KMS-11 (cell line): ENCODE data around the gene UBE2B.

Experiments used
- H2AFZ ChIP-seq: fragments of 200-600 bp; sonication (generic); 2 replicates; pipeline ENCODE4 v1.6.1; 2016; ENCODE audit warnings: antibody characterized with exemption, mixed run types, low read depth
- H3K27ac ChIP-seq: fragments of 200-600 bp; sonication (generic); 2 replicates; pipeline ENCODE4 v1.6.1; 2016; ENCODE audit warnings: mild to moderate bottlenecking, mixed run types
- H3K27me3 ChIP-seq: fragments of 200-600 bp; sonication (generic); 2 replicates; pipeline ENCODE4 v1.6.1; 2017; ENCODE audit warnings: mild to moderate bottlenecking, low read depth, mixed run types, moderate library complexity; ENCODE audit not compliant: insufficient read depth
- H3K36me3 ChIP-seq: fragments of 200-600 bp; sonication (generic); 2 replicates; pipeline ENCODE4 v1.6.1; 2017; ENCODE audit warnings: mild to moderate bottlenecking, mixed run types; ENCODE audit not compliant: insufficient read depth
- H3K4me1 ChIP-seq: fragments of 200-600 bp; sonication (generic); 2 replicates; pipeline ENCODE4 v1.6.1; 2016; ENCODE audit warnings: mild to moderate bottlenecking, low read depth, mixed run types; ENCODE audit not compliant: poor library complexity, severe bottlenecking
- H3K4me2 ChIP-seq: fragments of 200-600 bp; sonication (generic); 2 replicates; pipeline ENCODE4 v1.7.0; 2016; ENCODE audit warnings: mild to moderate bottlenecking, mixed run types
- H3K4me3 ChIP-seq: fragments of 200-600 bp; sonication (generic); IDR thresholded peaks from 2 replicates; pipeline ENCODE4 v1.6.1; 2017; ENCODE audit warnings: low read depth, low read length, mixed read lengths; ENCODE audit not compliant: insufficient read depth
- H3K79me2 ChIP-seq: fragments of 200-600 bp; sonication (generic); 2 replicates; pipeline ENCODE4 v1.6.1; 2016; ENCODE audit warnings: low read depth, mixed run types; ENCODE audit not compliant: insufficient read depth
- H3K9ac ChIP-seq: fragments of 200-600 bp; sonication (generic); 2 replicates; pipeline ENCODE4 v1.6.1; 2016; ENCODE audit warnings: mild to moderate bottlenecking, mixed run types
- H4K20me1 ChIP-seq: fragments of 200-600 bp; sonication (generic); 2 replicates; pipeline ENCODE4 v1.6.1; 2016; ENCODE audit warnings: mild to moderate bottlenecking, mixed run types; ENCODE audit not compliant: insufficient read depth
- CTCF ChIP-seq: fragments of 200-600 bp; sonication (generic); conservative IDR thresholded peaks from 2 replicates; pipeline ENCODE4 v1.6.1; 2017; ENCODE audit warnings: low read depth, mild to moderate bottlenecking, antibody characterized with exemption, low read length, moderate library complexity, mixed read lengths

UBE2B gene

GRCh38 chr5:134406390-134406789 lies 35.0 kb downstream of the UBE2B start:
- Histone ChIP-seq H3K4me3 (no peak overlapping the region), H3K36me3 (no peaks in the 10 kb centered on the region), H2AFZ (no peak overlapping the region), H3K9ac (no peak overlapping the region), H3K27ac (no peak overlapping the region), H3K27me3 (no peaks in the 10 kb centered on the region), H3K4me1 (peaks cover 8% of the 10 kb centered on the region), H3K4me2 (no peak overlapping the region), H4K20me1 (no peaks in the 10 kb centered on the region), H3K79me2 (peaks cover 14% of the 10 kb centered on the region; the same call in 1 of the 2 replicates)
- TF ChIP-seq CTCF: no peak

GRCh38 chr5:134409321-134409720 lies 38.0 kb downstream of the UBE2B start:
- peaks cover 17% of the 10 kb centered on the region for H3K4me1 ChIP-seq
- no peak overlapping the region for H2AFZ ChIP-seq
- H3K79me2 ChIP-seq: peaks cover 16% of the 10 kb centered on the region; the same call in 1 of the 2 replicates
- H4K20me1 ChIP-seq: no peaks in the 10 kb centered on the region
- no peak overlapping the region for H3K4me2 ChIP-seq
- no peak overlapping the region for H3K27ac ChIP-seq
- no peaks in the 10 kb centered on the region for H3K27me3 ChIP-seq
- no peak overlapping the region for H3K4me3 ChIP-seq
- TF ChIP-seq CTCF: no peak
- H3K36me3 ChIP-seq: no peaks in the 10 kb centered on the region
- H3K9ac ChIP-seq: no peak overlapping the region

GRCh38 chr5:134410822-134411221 lies 39.5 kb downstream of the UBE2B start:
- peak overlapping the region; percentile 64 for H3K9ac ChIP-seq
- no peaks in the 10 kb centered on the region for H3K36me3 ChIP-seq
- no peak for TF ChIP-seq CTCF
- peak overlapping the region; percentile 79 for H3K4me2 ChIP-seq
- peaks cover 17% of the 10 kb centered on the region for H3K4me1 ChIP-seq
- no peak overlapping the region for H3K27ac ChIP-seq
- H3K4me3 ChIP-seq: no peak overlapping the region
- H4K20me1 ChIP-seq: no peaks in the 10 kb centered on the region
- peaks cover 16% of the 10 kb centered on the region; the same call in 1 of the 2 replicates for H3K79me2 ChIP-seq
- H3K27me3 ChIP-seq: no peaks in the 10 kb centered on the region
- H2AFZ ChIP-seq: no peak overlapping the region; the same call in 1 of the 2 replicates

GRCh38 chr5:134411228-134411545 lies 39.8 kb downstream of the UBE2B start:
- H3K36me3 ChIP-seq: no peaks in the 10 kb centered on the region
- H2AFZ ChIP-seq: peak overlapping the region; percentile 96
- peaks cover 16% of the 10 kb centered on the region; the same call in 1 of the 2 replicates for H3K79me2 ChIP-seq
- H4K20me1 ChIP-seq: no peaks in the 10 kb centered on the region
- peak overlapping the region; percentile 79 for H3K4me2 ChIP-seq
- no peak for TF ChIP-seq CTCF
- peaks cover 17% of the 10 kb centered on the region for H3K4me1 ChIP-seq
- peak overlapping the region; percentile 14; the same call in 1 of the 2 replicates for H3K27ac ChIP-seq
- H3K4me3 ChIP-seq: no peak overlapping the region
- peak overlapping the region; percentile 64 for H3K9ac ChIP-seq
- H3K27me3 ChIP-seq: no peaks in the 10 kb centered on the region
